ENCODE measurements around the gene PALLD. TPM values are rescaled to one million over a fixed set of nuclear protein-coding genes. Genes with fewer than 3 reads are reported as not detected.

The PALLD gene
- polyA plus RNA-seq, 1 donor (not counting 4 experiments of a cell fraction or from before 2014, with no cell fraction given) = 136 TPM

DNA sequence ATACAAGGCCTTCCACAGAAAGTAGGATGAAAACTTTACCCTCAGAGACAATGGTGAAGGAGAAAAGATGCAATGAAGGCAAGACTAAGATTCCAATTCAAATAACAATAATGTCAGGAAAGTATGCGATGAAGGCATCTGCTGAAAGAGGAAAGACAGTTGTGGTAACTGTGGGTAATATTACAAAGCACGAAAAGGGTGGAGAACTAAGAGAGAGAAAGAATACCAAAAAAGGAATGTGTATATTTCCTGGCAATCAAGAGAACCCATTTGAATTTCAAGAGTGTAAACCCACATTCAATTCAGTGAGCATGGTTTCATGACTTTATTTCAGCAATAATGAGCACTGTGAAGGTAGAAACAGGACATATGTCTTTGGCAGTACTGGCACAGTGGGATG lies 225.5 kb downstream of the PALLD start:
- Histone ChIP-seq H3K27me3 (ENCODE audit: control insufficient read depth, extremely low read depth, insufficient read depth, low read length) (no peaks in the 10 kb centered on the region), H3K4me1 (ENCODE audit: control insufficient read depth, extremely low read depth, insufficient read depth, low read length) (no peaks in the 10 kb centered on the region), H3K9me1 (ENCODE audit: control insufficient read depth, extremely low read depth, insufficient read depth, low read length) (no peaks in the 10 kb centered on the region), H3K27ac (ENCODE audit: control insufficient read depth, insufficient read depth, low read length) (no peak overlapping the region), H4K20me1 (ENCODE audit: control insufficient read depth, extremely low read depth, insufficient read depth, low read length) (no peaks in the 10 kb centered on the region), H3K9me3 (ENCODE audit: control insufficient read depth, low read depth, low read length) (no peaks in the 10 kb centered on the region), H3K4me3 (ENCODE audit: control insufficient read depth in 2 of 3, extremely low read depth in 1 of 3, insufficient read depth in 2 of 3, low read depth in 1 of 3, low read length in 3 of 3) (no peak overlapping the region), H3K79me2 (ENCODE audit: control insufficient read depth, insufficient read depth, low read length) (no peaks in the 10 kb centered on the region), H3K4me2 (ENCODE audit: control insufficient read depth, extremely low read depth, insufficient read depth, low read depth, low read length) (no peak overlapping the region), H3K9ac (ENCODE audit: control insufficient read depth, extremely low read depth, insufficient read depth, low read length) (no peak overlapping the region), H2AFZ (ENCODE audit: control insufficient read depth, low read length) (no peak overlapping the region), H3K36me3 (ENCODE audit: control insufficient read depth in 2 of 2, extremely low read depth in 1 of 2, insufficient read depth in 2 of 2, low read length in 2 of 2) (no peaks in the 10 kb centered on the region)
- TF ChIP-seq, protein P1, sequence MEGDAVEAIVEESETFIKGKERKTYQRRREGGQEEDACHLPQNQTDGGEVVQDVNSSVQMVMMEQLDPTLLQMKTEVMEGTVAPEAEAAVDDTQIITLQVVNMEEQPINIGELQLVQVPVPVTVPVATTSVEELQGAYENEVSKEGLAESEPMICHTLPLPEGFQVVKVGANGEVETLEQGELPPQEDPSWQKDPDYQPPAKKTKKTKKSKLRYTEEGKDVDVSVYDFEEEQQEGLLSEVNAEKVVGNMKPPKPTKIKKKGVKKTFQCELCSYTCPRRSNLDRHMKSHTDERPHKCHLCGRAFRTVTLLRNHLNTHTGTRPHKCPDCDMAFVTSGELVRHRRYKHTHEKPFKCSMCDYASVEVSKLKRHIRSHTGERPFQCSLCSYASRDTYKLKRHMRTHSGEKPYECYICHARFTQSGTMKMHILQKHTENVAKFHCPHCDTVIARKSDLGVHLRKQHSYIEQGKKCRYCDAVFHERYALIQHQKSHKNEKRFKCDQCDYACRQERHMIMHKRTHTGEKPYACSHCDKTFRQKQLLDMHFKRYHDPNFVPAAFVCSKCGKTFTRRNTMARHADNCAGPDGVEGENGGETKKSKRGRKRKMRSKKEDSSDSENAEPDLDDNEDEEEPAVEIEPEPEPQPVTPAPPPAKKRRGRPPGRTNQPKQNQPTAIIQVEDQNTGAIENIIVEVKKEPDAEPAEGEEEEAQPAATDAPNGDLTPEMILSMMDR (optimal IDR thresholded peaks at IDR 0.05 in 1 of 3, IDR thresholded peaks at IDR 0.05 in 1 of 3, conservative IDR thresholded peaks at IDR 0.05 in 1 of 3; ENCODE audit: extremely low read depth in 1 of 3, insufficient read depth in 2 of 3, low read length in 3 of 3) = no peak
- TF ChIP-seq EZH2 (IDR thresholded peaks at IDR 0.05; ENCODE audit: low read length) = no peak
- DNase-seq (ENCODE audit: low read depth, low spot score) = no peak
- dilution Hi-C loops (cut with MboI; ENCODE audit: extremely low pct_ligation_motif_present, low sequenced_read_pairs) = no loop called here
- no peak for FAIRE-seq

DNA sequence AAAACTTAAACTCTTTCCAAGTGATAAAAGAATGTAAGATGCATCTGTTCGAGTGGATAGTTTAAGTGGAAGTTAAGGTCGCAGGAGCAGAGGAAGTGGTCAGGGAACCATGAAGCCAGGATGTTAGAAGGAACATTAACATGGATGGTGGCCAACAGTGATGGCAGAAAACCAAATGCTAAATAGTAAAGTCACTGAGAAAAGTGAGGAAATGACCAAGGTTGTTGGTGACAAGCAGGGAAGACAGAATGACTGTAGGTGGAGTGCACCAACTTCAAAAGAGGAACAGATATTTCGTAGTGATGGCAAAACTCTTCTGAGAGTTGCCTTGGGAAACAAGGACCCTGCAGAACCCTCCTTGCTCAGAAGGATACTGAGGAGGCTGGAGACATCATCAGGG lies 226.2 kb downstream of the PALLD start:
- no peak overlapping the region for H3K9ac ChIP-seq (ENCODE audit: control insufficient read depth, extremely low read depth, insufficient read depth, low read length)
- TF ChIP-seq, protein P1 (optimal IDR thresholded peaks at IDR 0.05 in 1 of 3, IDR thresholded peaks at IDR 0.05 in 1 of 3, conservative IDR thresholded peaks at IDR 0.05 in 1 of 3; ENCODE audit: extremely low read depth in 1 of 3, insufficient read depth in 2 of 3, low read length in 3 of 3) = no peak
- no peak for TF ChIP-seq EZH2 (IDR thresholded peaks at IDR 0.05; ENCODE audit: low read length)
- no peaks in the 10 kb centered on the region for H3K9me3 ChIP-seq (ENCODE audit: control insufficient read depth, low read depth, low read length)
- H3K4me3 ChIP-seq (ENCODE audit: control insufficient read depth in 2 of 3, extremely low read depth in 1 of 3, insufficient read depth in 2 of 3, low read depth in 1 of 3, low read length in 3 of 3) = no peak overlapping the region
- dilution Hi-C loops (cut with MboI; ENCODE audit: extremely low pct_ligation_motif_present, low sequenced_read_pairs) = no loop called here
- no peak overlapping the region for H3K27ac ChIP-seq (ENCODE audit: control insufficient read depth, insufficient read depth, low read length)
- no peaks in the 10 kb centered on the region for H4K20me1 ChIP-seq (ENCODE audit: control insufficient read depth, extremely low read depth, insufficient read depth, low read length)
- no peak overlapping the region for H2AFZ ChIP-seq (ENCODE audit: control insufficient read depth, low read length)
- no peaks in the 10 kb centered on the region for H3K4me1 ChIP-seq (ENCODE audit: control insufficient read depth, extremely low read depth, insufficient read depth, low read length)
- H3K4me2 ChIP-seq (ENCODE audit: control insufficient read depth, extremely low read depth, insufficient read depth, low read depth, low read length) = no peak overlapping the region
- DNase-seq (ENCODE audit: low read depth, low spot score) (no peak), FAIRE-seq (no peak)
- no peaks in the 10 kb centered on the region for H3K79me2 ChIP-seq (ENCODE audit: control insufficient read depth, insufficient read depth, low read length)
- no peaks in the 10 kb centered on the region for H3K36me3 ChIP-seq (ENCODE audit: control insufficient read depth in 2 of 2, extremely low read depth in 1 of 2, insufficient read depth in 2 of 2, low read length in 2 of 2)
- H3K9me1 ChIP-seq (ENCODE audit: control insufficient read depth, extremely low read depth, insufficient read depth, low read length) = no peaks in the 10 kb centered on the region
- no peaks in the 10 kb centered on the region for H3K27me3 ChIP-seq (ENCODE audit: control insufficient read depth, extremely low read depth, insufficient read depth, low read length)

Measured in keratinocyte (primary cell).